GM12872 (cell line): ENCODE measurements around the gene PLD1.

ENCODE experiments used
- CTCF ChIP-seq: IDR thresholded peaks from 3 replicates; pipeline ENCODE4 v1.5.1; 2011; ENCODE audit warnings: low read depth, mild to moderate bottlenecking, low read length, moderate library complexity; ENCODE audit not compliant: insufficient read depth

PLD1 gene

GRCh38 chr3:171586274-171586673 lies 224.0 kb downstream of the PLD1 start:
- TF ChIP-seq CTCF = no peak

GRCh38 chr3:171585039-171585438 lies 225.2 kb downstream of the PLD1 start:
- no peak for TF ChIP-seq CTCF

GRCh38 chr3:171584100-171584499 lies 226.2 kb downstream of the PLD1 start:
- TF ChIP-seq CTCF = no peak

- TF ChIP-seq CTCF = no peak
Measured at GRCh38 chr3:171574556-171575240, 235.6 kb downstream of the PLD1 start.

GRCh38 chr3:171569571-171570132 lies 240.6 kb downstream of the PLD1 start:
- TF ChIP-seq CTCF = 0 out of 3 replicates have a peak, but pooled peaks have one; percentile 16

- no peak for TF ChIP-seq CTCF
Measured at GRCh38 chr3:171568766-171569165, 241.5 kb downstream of the PLD1 start.

- TF ChIP-seq CTCF = peak; percentile 59; the same call in 2 of the 3 replicates
Measured at GRCh38 chr3:171566803-171567422, 243.4 kb downstream of the PLD1 start.
